Stomach smooth muscle (tissue), 2 donors: ENCODE measurements around the gene TRIB2.

Source experiments
- H3K27ac ChIP-seq: one replicate; pipeline ENCODE4 v1.7.0; 2013; ENCODE audit warnings: mild to moderate bottlenecking, low read length, inconsistent platforms
- H3K27me3 ChIP-seq, 2 donors: one replicate each; pipeline ENCODE4 v1.7.0; 2013; ENCODE audit warnings: low read length in 2 of 2; ENCODE audit not compliant: insufficient read depth in 2 of 2, control insufficient read depth in 1 of 2
- H3K36me3 ChIP-seq, 2 donors: one replicate each; pipeline ENCODE4 v1.7.0; 2013; ENCODE audit warnings: low read length in 2 of 2; ENCODE audit not compliant: control insufficient read depth in 2 of 2, insufficient read depth in 2 of 2
- H3K4me1 ChIP-seq: one replicate; pipeline ENCODE4 v1.7.0; 2013; ENCODE audit warnings: low read length; ENCODE audit not compliant: control insufficient read depth, insufficient read depth
- H3K4me3 ChIP-seq, 2 donors: one replicate each; pipeline ENCODE4 v1.7.0; 2013; ENCODE audit warnings: low read length in 2 of 2
- H3K9ac ChIP-seq, 2 donors: one replicate each; pipeline ENCODE4 v1.7.0; 2013; ENCODE audit warnings: low read length in 2 of 2, mild to moderate bottlenecking in 1 of 2
- H3K9me3 ChIP-seq, 2 donors: one replicate each; pipeline ENCODE4 v1.7.0; 2013; ENCODE audit warnings: low read length in 2 of 2; ENCODE audit not compliant: control insufficient read depth in 2 of 2
- donor health status: healthy.
- donor health status: Pancreatic carcinoma.

Gene TRIB2

GRCh38 chr2:12731701-12732280 is 15.1 kb downstream of the TRIB2 start:
- Histone ChIP-seq H3K27ac (no peak overlapping the region), H3K4me1 (peaks cover 42% of the 10 kb centered on the region), H3K9ac (no peak overlapping the region), H3K4me3 (no peak overlapping the region), H3K27me3 (no peaks in the 10 kb centered on the region), H3K9me3 (no peaks in the 10 kb centered on the region), H3K36me3 (peaks cover 0 to 36% of the 10 kb centered on the region in 2 donors)

GRCh38 chr2:12732651-12733050 is 15.9 kb downstream of the TRIB2 start:
- H3K9me3 ChIP-seq = no peaks in the 10 kb centered on the region
- no peaks in the 10 kb centered on the region for H3K27me3 ChIP-seq
- no peak overlapping the region for H3K9ac ChIP-seq
- H3K4me3 ChIP-seq = no peak overlapping the region
- no peak overlapping the region for H3K27ac ChIP-seq
- H3K4me1 ChIP-seq = peaks cover 37% of the 10 kb centered on the region
- H3K36me3 ChIP-seq = peaks cover 0 to 38% of the 10 kb centered on the region in 2 donors

- Histone ChIP-seq H3K27ac (no peak overlapping the region), H3K36me3 (peaks cover 0 to 37% of the 10 kb centered on the region in 2 donors), H3K4me1 (peaks cover 34% of the 10 kb centered on the region), H3K27me3 (no peaks in the 10 kb centered on the region), H3K4me3 (no peak overlapping the region), H3K9ac (no peak overlapping the region), H3K9me3 (no peaks in the 10 kb centered on the region)
These were observed 17.1 kb downstream of the TRIB2 start for GRCh38 chr2:12733846-12734245.

GRCh38 chr2:12734914-12735654 is 18.3 kb downstream of the TRIB2 start:
- H3K9ac ChIP-seq = no peak overlapping the region
- no peak overlapping the region for H3K4me3 ChIP-seq
- H3K27me3 ChIP-seq = no peaks in the 10 kb centered on the region
- H3K36me3 ChIP-seq = peaks cover 0 to 43% of the 10 kb centered on the region in 2 donors
- no peaks in the 10 kb centered on the region for H3K9me3 ChIP-seq
- peaks cover 38% of the 10 kb centered on the region for H3K4me1 ChIP-seq
- H3K27ac ChIP-seq = peak overlapping the region; percentile 46

GRCh38 chr2:12737297-12737696 is 20.6 kb downstream of the TRIB2 start:
- no peak overlapping the region for H3K9ac ChIP-seq
- H3K9me3 ChIP-seq = no peaks in the 10 kb centered on the region
- H3K27me3 ChIP-seq = no peaks in the 10 kb centered on the region
- no peak overlapping the region for H3K27ac ChIP-seq
- H3K4me3 ChIP-seq = no peak overlapping the region
- H3K4me1 ChIP-seq = peaks cover 45% of the 10 kb centered on the region
- H3K36me3 ChIP-seq = peaks cover 0 to 32% of the 10 kb centered on the region in 2 donors

GRCh38 chr2:12737738-12738485 is 21.2 kb downstream of the TRIB2 start:
- Histone ChIP-seq H3K27me3 (no peaks in the 10 kb centered on the region), H3K9ac (no peak overlapping the region), H3K27ac (peak overlapping the region; percentile 31), H3K9me3 (no peaks in the 10 kb centered on the region), H3K4me1 (peaks cover 42% of the 10 kb centered on the region), H3K4me3 (no peak overlapping the region), H3K36me3 (peaks cover 0 to 37% of the 10 kb centered on the region in 2 donors)

GRCh38 chr2:12739721-12740254 is 23.1 kb downstream of the TRIB2 start:
- H3K36me3 ChIP-seq = peaks cover 0 to 35% of the 10 kb centered on the region in 2 donors
- no peak overlapping the region for H3K9ac ChIP-seq
- no peak overlapping the region for H3K27ac ChIP-seq
- no peaks in the 10 kb centered on the region for H3K9me3 ChIP-seq
- peaks cover 25% of the 10 kb centered on the region for H3K4me1 ChIP-seq
- H3K4me3 ChIP-seq = no peak overlapping the region
- no peaks in the 10 kb centered on the region for H3K27me3 ChIP-seq

- Histone ChIP-seq H3K27ac (peak overlapping the region; percentile 18), H3K9ac (no peak overlapping the region), H3K4me3 (no peak overlapping the region), H3K4me1 (peaks cover 23% of the 10 kb centered on the region), H3K27me3 (no peaks in the 10 kb centered on the region), H3K36me3 (peaks cover 0 to 34% of the 10 kb centered on the region in 2 donors), H3K9me3 (no peaks in the 10 kb centered on the region)
These were observed 24.6 kb downstream of the TRIB2 start for GRCh38 chr2:12741380-12741779.

GRCh38 chr2:12742891-12743290 is 26.2 kb downstream of the TRIB2 start:
- Histone ChIP-seq H3K9me3 (no peaks in the 10 kb centered on the region), H3K4me3 (no peak overlapping the region), H3K27me3 (no peaks in the 10 kb centered on the region), H3K36me3 (peaks cover 0 to 24% of the 10 kb centered on the region in 2 donors), H3K27ac (no peak overlapping the region), H3K9ac (no peak overlapping the region), H3K4me1 (peaks cover 23% of the 10 kb centered on the region)

- Histone ChIP-seq H3K9me3 (no peaks in the 10 kb centered on the region), H3K27me3 (no peaks in the 10 kb centered on the region), H3K36me3 (no peaks in the 10 kb centered on the region), H3K4me1 (no peaks in the 10 kb centered on the region), H3K27ac (no peak overlapping the region), H3K4me3 (no peak overlapping the region), H3K9ac (no peak overlapping the region)
These were observed 33.6 kb downstream of the TRIB2 start for GRCh38 chr2:12750166-12750905.
